OCI-M1 (cell line): Measurements from ENCODE around the gene ARHGEF4.
"Not testable (repeated sequence)": the region's sequence is repeated elsewhere in the genome, so short reads cannot be mapped to it uniquely, and the experiment has no call there.

ENCODE experiments used
- DNase-seq: peaks from one replicate; lab custom pipeline; 2025; lab: John Stamatoyannopoulos, UW

Gene ARHGEF4

DNA sequence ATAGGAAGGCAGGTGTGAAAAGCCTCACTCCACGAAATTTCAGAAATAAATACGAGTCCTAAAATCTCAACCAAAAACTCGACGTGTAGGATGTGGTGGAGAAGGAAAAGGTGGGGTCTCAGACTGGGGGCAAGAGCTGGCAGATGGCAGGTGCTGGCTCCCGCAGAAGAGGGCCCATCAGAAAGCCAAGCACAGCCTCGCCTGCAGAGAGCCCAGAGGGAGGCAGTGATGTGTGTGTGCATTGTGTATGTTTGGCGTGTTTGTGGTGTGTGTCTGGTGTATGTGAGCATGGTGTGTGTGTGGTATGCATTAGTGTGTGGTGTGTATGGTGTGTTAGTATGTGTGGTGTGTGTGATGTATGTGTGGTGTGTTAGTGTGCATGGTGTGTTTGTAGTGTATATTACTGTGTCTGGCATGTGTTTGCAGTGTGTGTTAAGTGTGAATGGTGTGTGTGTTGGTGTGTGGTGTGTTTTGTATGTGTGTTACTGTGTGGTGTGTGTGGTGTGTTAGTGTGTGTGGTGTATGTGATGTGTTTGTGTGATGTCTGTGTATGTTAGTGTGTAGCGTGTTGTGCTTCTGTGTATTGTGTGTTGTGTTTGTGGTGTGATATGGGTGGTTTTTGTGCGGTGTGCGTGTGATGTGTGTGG is 140.0 kb downstream of the ARHGEF4 start:
- no peak for DNase-seq

GRCh38 chr2:130977461-130978050 is 140.8 kb downstream of the ARHGEF4 start:
- DNase-seq: no peak

DNA sequence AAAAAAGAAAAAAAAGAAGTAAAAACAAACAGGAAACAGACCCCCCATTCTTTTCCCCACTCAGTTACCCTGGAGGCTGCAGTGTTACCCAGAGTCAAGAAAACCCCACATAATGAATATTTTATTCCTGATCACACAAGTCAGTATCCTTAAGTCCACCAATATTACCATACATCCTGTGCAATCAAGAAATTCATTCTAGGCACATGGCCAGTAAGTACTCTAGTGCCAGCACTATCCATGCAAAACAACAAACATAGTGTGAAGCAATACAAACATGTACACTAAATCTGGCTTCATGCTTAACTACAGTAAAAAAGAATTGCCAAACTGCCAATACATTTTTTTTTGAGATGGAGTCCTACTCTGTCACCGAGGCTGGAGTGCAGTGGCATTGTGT is 145.0 kb downstream of the ARHGEF4 start:
- no peak for DNase-seq

DNA sequence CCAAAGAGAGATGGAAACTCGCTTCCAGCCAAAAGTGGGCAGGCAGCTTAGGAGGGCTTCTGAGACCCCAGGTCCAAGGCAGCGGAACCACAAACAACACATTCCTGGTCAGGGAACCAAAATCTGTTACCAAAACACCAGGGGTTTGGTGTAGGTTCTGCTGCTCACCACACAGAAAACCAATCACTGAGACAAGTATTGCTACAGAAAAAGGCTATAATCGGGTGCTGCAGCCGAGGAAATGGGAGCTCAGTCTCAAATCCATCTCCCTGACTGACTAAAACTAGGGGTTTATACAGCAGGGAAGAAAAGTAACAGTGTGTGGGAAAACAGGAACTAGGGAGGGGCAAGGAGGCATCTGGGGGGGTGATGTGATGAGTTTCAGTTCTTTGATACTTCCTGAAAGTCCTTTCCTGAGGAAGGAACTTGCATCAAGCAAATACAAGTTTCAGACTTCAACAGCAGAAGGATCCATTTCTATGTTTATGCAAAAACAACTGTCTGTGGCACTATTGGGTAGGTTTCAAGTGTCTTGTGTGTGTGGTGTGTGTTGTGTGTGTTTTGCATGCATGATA is 148.6 kb downstream of the ARHGEF4 start:
- no peak for DNase-seq

GRCh38 chr2:130985831-130986649 is 149.3 kb downstream of the ARHGEF4 start:
- DNase-seq: no peak

- DNase-seq: no peak
Observed at GRCh38 chr2:130986890-130987493, 150.3 kb downstream of the ARHGEF4 start.

- no peak for DNase-seq
Observed at GRCh38 chr2:130987519-130988425, 151.1 kb downstream of the ARHGEF4 start.

- not testable (repeated sequence) for DNase-seq
Observed at GRCh38 chr2:130991446-130991845, 154.7 kb downstream of the ARHGEF4 start.

DNA sequence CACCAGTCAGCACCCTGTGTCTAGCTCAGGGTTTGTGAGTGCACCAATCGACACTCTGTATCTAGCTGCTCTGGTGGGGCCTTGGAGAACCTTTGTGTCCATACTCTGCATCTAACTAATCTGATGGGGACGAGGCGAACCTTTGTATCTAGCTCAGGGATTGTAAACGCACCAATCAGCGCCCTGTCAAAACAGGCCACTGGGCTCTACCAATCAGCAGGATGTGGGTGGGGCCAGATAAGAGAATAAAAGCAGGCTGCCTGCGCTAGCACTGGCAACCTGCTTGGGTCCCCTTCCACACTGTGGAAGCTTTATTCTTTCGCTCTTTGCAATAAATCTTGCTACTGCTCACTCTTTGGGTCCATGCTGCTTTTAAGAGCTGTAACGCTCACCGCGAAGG is 155.3 kb downstream of the ARHGEF4 start:
- DNase-seq: not testable (repeated sequence)

DNA sequence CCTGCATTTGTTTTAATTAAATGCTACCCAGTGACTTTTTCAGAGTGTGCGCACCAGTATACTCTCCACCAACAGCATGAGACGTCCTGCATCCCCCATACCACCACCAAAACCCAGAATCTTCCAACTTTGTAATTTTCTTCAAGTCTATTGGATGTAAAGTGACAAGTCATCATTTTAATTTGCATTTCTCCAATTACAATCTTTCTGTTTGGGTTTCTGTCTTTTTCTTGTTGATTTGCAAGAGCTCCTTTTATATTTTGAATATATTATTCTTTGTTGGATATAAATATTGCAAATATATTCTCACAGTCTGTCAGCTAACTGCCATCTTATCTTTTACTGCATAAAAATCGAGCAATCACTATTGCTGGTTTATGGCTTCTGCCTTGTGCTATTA is 160.0 kb downstream of the ARHGEF4 start:
- no peak for DNase-seq

GRCh38 chr2:130997198-130997597 is 160.5 kb downstream of the ARHGEF4 start:
- no peak for DNase-seq

DNA sequence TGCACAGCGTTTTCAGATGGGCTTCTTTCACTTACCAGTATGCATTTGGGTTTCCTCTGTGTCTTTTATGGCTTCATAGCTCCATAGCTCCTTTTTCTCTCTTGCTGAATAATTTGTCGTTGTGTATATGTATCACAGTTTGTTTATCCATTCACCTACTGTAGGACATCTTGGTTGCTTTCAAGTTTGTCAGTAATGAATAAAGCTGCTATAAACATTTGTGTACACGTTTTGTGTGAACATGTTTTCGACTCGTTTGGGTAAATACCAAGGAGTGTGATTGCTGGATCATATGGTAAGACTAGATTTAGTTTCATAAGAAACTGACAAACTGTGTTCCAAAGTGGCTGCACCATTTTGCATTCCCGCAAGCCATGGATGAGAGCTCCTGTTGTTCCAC is 161.8 kb downstream of the ARHGEF4 start:
- DNase-seq: no peak

DNA sequence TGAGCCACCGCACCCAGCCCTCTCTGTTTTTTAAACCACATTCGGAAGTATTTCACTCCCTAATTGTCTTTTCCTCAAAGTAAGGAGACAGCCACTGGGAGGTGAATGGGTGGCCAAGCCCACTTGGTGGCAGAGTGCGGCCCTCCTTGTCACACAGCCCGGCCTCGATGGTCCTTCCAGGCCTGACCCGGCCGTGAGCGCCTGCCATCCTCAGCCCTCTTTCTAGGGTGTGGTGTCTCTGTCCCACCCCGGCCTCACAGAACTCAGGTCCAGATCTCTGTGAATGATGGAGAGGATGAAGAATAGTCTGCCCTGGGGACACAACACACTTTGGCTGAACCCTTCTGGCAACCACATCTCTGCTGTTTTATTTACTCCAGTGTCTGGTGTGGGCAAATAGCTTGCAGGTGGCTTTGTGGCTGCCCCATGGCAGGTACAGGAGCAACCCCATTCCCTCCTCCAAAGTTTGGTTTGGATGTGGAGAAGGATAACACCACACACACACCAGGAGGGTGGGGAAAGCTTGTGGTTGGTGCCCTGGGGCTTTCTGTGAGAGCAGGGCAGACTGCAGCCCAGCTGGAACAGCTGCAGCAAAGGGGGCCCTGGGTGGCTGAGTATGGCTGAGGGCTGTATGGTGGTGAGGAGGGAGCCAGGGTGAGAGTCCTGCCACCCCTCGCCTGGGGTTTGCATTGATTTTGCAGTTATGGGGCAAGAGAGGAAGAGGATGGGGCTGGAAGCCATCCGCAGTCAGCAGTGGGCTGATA is 167.9 kb downstream of the ARHGEF4 start:
- DNase-seq: no peak

DNA sequence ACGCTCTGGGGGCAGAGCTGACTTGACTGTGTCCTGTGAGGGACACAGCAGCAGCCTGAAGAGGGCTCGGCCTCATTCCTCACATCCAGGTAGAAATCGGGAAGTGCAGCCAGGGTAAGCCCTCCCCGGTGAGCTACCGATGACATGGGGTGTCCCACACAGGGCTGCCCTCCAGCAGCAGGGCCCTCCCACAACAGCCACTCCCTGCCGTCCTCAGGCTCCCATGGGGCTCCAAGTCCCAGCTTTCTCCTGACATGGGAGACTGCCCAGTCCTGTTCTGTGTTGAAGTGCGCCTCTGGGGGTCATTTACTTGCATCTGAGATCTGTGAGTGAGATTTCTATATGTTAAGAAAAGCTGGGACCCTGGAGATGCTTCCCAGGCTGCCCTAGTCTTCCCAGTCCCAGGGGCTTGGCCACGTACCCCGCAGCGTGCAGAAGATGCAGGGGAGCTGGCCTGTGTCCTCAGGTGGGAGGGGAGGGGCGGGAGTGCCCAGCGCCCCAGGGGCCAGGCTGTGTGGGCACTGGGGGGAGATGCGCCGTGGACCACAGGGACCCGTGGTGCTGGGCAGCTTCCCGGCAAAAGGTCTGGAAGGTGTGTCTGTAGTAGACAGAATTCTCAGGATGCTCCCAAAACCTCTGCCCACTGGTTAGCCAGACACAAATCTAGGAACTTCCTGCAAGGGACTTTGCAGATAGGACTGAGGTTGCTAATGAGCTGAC is 168.7 kb downstream of the ARHGEF4 start:
- DNase-seq: no peak

- no peak for DNase-seq
Observed at GRCh38 chr2:131006561-131006960, 169.8 kb downstream of the ARHGEF4 start.

DNA sequence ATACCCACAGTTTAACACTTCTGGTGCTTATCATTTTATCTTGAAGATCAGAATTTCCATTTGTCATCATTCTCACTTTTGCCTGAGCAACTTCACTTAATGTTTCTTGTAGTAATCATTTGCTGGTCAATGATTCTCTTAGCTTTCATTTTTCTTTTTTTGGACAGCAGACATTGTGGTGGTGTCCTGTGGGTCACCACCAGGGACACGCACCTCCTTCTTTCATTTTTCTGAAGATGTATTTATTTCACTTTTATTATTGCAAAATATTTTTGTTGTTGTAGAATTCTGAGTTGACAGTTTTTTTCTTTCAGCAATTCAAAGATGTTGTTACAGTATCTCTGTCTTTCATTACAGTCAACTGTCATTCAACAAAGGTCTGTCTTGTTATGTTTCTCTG is 172.3 kb downstream of the ARHGEF4 start:
- DNase-seq: no peak

DNA sequence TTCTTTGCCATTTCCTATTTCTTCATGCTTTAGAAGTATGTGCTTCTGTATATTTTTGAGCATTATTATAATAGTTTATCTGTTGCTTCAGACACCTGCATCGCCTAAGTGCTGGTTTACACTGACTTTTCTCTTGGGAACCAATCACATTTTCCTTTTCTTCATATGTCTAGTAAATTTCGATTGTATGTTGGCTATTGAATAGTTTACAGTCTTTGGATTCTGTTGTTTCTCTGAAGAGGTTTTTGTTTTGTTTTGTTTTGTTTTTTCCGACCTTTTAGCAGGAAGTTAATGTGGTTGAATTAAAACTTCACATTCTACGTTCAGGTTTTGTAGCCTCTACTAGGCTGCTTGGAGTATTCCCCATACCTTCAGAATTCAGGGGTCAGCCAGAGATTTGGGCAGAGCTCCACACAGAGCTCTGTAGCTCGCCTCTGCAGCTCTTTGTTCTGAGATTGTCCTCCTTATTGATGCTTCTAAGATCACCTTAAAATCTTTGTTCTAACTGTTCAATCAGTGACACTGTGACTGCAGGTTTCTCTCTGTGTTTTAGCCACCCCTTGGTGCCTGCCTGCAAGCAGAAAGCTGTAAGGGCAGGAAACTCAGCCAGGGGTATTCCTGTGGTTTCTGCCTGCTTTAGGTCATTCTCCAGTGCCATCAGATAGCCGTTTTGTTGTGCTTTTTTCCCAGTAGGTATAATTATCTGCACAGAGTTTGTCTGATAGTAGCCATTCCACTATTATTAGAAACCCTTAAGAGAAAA is 173.2 kb downstream of the ARHGEF4 start:
- no peak for DNase-seq

GRCh38 chr2:131010566-131010965 is 173.9 kb downstream of the ARHGEF4 start:
- DNase-seq: no peak

GRCh38 chr2:131011486-131011885 is 174.8 kb downstream of the ARHGEF4 start:
- no peak for DNase-seq
